ENCODE measurements around the gene RNF186.
"Not testable (repeated sequence)": the region's sequence is repeated elsewhere in the genome, so short reads cannot be mapped to it uniquely, and the experiment has no call there.

RNF186 gene, protein sequence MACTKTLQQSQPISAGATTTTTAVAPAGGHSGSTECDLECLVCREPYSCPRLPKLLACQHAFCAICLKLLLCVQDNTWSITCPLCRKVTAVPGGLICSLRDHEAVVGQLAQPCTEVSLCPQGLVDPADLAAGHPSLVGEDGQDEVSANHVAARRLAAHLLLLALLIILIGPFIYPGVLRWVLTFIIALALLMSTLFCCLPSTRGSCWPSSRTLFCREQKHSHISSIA

DNA sequence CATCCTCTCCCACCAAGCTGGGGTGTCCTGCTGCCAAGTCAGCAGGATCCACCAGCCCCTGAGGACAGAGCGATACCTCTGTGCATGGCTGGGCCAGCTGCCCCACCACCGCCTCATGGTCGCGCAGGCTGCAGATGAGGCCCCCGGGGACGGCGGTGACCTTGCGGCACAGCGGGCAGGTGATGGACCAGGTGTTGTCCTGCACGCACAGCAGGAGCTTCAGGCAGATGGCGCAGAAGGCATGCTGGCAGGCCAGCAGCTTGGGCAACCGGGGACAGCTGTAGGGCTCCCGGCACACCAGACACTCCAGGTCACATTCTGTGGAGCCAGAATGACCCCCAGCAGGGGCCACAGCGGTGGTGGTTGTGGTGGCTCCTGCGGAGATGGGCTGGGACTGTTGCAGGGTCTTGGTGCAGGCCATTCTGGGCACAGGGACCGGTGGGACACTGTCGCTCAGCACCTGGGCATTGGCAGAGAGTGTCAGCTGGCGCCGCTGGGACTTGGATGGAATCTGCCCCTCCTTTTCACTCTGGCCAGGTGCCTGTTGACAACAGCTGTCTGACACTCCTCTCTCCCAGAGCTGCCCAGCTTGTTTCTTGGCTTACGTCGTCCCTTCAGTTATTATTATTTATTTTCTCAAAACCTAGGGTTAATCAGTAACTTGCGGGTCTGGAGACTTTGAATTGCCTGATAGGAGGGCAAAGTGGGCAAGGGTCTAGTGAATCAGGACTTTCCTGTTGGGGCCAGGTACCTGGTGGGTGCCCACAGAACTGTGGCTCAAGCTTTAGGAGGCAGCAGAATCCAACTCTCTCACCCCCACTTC lies at the start of gene RNF186:
RNF186 (minus strand) TSS at position 603 of the 823 bp plus-strand sequence; CDS start at position 421, 182 bp downstream.
- no peak for DNase-seq (ENCODE audit: low read depth in 2 of 2)

DNA sequence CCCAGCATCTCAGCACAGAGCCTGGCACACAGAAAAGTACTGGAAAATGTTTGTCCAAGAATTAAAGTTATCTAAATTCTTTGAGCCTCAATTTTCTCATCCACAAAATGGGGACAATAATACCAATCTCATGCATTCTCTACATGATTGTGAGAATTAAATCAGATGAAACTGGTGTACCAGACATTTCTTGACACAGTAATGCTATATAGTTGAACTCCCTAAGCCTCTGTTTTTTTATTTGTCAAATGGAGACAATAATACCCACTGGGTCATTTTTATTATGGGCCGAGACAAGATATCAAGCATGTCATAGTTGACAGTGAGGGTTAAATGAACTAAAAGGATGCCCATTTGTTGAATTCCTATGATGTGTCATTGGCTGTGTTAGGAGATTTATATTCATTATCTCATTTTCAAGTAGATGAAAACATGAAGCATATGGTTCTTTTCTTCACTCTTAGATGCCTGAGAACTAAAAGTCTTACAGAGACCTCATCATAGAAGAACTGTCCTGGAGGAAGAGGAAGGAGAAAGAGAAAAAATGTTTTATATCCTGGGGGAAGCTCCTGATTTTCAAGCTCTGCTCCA lies 49.6 kb upstream of the RNF186 start:
- DNase-seq (ENCODE audit: low read depth in 2 of 2) = no peak

DNA sequence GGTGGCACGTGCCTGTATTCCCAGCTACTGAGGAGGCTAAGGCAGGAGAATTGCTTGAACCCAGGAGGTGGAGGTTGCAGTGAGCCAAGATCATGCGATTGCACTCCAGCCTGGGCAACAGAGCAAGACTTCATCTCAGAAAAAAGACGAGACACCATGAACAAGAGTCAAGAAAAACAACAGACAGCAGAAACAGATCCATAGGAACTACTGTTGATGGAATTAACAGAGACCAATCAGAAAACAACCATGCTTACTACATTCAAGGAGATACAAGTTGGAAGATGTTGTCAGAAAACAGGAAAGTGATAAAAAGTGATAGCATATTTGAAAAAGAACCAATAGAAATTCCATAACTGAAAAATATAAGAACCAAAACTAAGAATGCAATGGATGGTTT lies 47.9 kb upstream of the RNF186 start:
- DNase-seq (ENCODE audit: low read depth in 2 of 2) = no peak

DNA sequence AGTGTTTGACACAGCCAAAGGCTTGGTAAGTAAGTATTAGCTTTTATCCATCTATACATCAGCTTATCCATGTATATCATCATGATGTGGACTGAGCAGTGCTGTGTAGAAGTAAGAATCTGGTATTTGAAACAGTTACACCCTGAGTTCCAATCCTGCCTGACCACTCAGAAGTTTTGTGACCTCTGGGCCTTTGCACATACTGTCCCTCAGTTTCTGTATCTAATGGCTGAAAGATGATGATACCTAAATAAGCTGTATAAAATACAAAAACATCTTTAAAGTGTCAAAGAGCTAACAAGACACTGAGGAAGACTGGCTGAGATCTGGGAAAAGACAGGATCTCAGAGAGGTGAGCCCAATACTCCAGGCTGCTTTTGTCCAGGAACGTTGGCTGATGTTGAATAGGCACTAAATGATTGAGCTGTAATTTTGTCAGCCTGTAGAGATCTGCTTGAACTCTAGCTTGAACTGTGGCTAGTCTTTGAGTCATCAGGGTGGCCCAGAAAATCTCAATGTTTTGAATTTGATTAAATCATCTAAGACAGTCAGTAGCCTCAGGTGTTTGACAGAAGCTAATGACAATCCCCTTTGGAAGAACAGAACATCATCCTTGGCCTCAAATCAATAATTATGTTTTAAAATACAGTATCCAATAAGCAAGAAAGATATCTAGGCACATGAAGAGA lies 46.9 kb upstream of the RNF186 start:
- DNase-seq (ENCODE audit: low read depth in 2 of 2) = no peak

DNA sequence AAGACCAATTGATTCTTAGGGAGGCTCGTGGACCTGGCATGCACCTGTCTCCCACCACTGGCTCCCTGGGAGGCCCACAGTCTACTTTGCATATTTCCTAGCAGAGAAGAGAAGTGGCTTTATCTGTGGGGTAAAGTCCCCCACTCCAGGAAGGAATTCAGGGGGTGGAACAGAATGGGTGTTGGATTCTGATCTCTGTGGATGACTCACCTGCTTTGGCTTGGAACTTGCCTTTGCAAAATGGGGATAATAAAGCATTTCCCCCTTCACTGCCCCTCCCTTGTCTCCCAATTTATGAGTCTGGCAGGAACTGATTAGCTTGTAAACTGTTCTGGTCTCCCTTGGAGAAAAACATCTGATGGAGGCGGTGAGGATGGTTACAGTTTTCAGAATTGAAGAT lies 46.0 kb upstream of the RNF186 start:
- no peak for DNase-seq (ENCODE audit: low read depth in 2 of 2)

DNA sequence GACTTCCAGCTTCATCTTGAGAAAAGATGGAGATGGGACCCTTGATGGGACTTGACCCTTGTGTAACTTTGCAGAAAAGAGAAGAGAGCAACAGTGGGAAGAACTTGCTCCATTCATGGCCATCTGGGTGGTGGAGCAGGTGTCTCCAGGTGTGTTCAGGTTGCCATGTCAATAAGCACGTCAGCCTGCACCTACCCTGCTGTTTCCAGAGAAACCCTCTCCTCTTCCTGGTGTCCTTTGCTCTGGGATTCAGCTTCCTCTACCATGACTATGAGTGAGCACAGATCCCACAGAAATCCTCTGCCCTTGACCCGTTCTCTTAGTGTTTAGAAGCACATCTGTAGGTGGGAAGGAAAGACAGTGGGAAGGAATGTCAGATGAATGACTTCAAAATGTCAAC lies 45.3 kb upstream of the RNF186 start:
- DNase-seq (ENCODE audit: low read depth in 2 of 2) = no peak

DNA sequence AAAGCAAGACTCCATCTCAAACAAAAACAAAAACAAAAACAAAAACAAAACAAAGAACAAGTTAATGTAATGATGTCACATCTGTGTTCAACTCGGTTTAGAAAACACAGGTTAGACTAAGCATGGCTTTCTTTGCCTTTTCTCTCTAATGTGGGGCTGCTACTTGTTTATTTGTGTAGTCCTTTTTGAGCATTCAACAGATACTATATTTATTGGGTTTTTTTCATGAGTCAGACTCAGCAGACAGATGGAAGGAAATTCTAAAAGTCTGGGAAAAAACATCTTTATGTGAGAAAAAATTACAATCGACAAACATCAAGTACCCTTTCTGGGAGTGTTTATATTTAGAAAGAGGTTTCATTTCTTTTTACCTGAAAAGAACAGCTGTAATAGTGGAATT lies 44.8 kb upstream of the RNF186 start:
- DNase-seq (ENCODE audit: low read depth in 2 of 2) = no peak

DNA sequence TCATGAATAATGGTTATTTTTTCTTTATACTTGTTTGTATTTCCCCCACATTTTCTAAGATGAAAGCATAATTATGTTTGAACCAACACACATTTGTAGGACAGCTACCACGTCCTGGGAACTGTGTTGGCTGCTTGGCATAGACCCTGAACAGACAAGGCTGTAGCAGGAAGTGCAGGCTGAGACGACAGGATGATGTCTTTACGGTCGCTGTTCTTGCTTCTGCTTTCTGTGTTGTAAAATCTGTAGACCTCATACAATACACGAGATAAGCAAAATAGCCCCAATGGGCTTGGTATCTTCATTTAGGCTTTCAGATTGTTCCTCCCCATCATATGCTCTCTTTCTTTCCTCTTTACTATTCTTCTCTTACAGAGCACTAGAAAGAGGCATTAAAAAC lies 43.8 kb upstream of the RNF186 start:
- no peak for DNase-seq (ENCODE audit: low read depth in 2 of 2)

DNA sequence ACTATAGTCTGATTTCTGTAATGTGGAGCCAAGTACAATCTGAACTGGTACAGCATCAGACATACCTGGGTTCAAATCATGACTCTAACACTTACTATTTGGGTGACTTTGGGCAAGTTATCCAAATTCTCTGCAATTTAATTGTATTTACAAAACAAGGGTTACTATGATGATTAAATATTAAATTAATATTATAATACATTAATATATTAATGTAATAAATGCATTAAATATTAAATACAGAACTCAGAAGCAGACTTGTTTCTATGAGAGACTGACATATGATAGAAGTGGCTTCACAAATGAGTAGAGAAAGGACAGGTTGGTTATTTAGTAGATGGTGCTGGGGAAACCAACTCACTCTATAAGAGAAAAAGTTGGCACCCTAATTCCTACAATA lies 39.8 kb upstream of the RNF186 start:
- DNase-seq (ENCODE audit: low read depth in 2 of 2) = no peak

DNA sequence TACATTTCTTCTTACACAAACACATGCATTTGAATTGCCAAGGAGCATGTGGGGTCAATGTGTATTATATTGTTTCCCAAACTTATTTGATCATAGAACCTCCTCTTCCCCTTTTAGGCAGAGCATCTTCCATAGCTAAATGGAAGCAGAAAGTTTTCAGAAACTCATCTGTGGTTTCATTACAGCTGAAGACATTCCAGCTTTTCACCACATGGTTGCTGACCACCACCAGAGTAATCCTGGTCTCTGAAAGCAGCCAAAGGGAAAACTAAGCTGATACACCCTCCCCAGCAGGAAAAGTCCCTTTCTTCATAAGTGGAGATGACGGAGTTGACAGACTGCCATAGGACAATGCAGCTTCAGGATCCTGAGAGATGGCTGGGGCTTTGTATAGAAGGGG lies 37.0 kb upstream of the RNF186 start:
- no peak for DNase-seq (ENCODE audit: low read depth in 2 of 2)

DNA sequence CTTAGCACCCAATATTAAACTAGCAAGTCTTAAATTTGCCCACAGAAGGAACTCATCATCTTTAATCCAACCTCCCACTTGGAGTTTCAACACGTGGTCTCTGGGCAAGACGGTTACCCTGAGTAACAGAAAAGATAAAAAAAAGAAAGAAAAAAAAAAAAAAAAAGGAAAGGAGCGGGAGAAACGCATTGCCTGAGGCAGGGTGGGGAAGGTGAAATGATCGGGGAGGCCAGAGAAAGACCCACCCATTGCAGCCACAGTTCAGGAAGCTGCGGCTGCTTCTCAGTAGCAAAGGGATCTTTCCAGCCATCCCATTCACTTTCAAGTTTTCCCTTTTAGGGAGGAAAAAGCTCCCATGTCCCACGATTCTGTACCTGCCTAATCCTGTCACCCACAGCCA lies 35.1 kb upstream of the RNF186 start:
- no peak for DNase-seq (ENCODE audit: low read depth in 2 of 2)

DNA sequence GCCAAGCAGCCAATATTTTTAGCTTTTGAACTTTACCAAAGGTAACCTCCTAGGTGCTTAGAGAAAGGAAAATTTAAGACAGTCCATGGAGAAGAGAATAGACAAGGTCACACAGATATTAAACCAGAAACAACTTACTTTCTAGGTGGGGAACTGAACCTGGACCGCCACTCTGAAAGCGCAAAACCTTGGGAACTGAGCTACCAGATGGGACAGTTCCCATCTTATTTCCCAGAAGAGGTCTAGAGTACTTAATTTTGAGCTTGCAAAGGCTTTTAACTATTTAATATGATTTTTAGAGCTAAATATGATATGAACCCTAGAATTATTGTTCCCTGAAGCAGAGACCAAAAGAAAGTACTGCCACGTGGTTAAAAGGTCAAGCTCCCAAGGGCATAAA lies 34.2 kb upstream of the RNF186 start:
- not testable (repeated sequence) for DNase-seq (ENCODE audit: low read depth in 2 of 2)

DNA sequence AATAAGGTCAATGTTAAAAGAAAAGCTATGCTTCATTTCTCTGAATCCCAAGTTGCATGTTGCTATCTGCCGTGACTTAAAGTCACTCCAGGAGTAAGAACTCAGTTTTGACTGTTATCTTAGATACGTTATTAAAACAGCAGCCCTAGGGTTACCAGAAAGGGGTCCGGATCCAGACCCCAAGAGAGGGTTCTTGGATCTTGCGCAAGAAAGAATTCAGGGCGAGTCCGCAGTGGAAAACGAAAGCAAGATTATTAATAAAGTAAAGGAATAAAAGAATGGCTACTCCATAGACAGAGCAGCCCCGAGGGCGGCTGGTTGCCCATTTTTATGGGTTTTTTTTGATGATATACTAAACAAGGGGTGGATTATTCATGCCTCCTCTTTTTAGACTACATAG lies 32.3 kb upstream of the RNF186 start:
- DNase-seq (ENCODE audit: low read depth in 2 of 2) = not testable (repeated sequence)

DNA sequence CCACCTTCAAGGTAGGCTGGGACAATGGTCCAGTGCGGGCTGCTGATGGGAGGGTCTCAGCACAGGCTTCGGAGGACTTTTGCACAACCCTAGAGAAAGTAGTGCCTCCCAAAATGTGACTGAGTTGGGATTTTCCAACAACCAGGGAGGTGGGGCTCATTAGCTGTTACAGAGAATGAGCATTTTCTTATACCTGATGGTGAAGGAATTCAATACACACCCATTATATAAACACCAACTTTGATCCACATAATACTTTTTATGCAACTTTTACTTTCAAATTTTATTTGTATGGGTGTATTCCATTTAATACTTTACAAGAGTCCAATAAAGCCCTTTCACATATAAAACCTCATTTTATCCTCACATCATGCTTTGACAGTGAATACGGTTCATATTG lies 31.3 kb upstream of the RNF186 start:
- no peak for DNase-seq (ENCODE audit: low read depth in 2 of 2)

DNA sequence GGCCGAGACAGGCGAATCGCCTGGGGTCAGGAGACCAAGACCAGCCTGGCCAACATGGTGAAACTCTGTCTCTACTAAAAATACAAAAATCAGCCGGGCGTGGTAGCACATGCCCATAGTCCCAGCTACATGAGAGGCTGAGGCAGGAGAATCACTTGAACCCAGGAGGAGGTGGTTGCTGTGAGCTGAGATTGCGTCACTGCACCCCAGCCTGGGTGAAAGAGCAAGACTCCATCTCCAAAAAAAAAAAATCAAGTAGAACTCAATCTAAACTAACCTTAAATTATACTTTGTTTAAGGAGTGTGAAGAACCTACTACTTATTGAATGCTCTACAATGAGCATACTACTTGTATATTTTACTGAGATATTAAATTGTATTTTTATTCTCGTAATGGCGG lies 30.5 kb upstream of the RNF186 start:
- DNase-seq (ENCODE audit: low read depth in 2 of 2) = no peak

DNA sequence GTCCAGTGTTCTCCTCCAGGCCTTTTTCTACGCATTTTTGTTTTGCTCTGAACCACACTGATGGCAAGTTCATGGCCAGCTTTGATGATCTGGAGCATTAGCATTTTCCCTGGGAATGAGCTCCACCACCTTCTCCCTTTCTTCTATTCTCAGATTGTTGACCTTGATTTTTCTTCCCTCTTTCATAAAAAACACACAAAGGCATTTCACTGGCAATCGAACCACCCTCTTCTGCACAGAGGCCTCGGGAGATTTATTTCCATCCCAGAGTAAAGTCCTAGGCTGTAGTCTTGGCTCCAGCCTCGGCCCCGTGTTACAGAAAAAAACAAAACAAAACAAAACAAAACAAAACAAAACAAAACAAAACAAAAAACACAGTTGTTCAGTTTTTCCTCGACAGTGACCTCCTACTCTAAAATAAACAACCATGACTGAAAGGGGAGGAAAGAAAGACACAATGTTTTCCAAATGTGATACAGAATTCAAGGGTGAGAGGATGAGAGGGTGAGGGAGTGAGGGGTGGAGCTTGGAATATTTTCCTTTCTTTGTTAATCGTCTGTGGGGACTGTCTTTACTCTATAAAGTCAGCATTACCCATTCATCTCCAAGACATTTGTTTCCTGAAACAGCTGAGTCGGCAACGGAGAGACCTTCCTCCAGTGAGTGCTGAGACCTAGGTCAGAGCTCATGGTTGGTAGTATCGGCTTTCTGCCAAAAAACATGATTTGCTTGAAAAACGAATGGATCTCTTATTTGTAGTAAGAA lies 29.8 kb upstream of the RNF186 start:
- no peak for DNase-seq (ENCODE audit: low read depth in 2 of 2)

DNA sequence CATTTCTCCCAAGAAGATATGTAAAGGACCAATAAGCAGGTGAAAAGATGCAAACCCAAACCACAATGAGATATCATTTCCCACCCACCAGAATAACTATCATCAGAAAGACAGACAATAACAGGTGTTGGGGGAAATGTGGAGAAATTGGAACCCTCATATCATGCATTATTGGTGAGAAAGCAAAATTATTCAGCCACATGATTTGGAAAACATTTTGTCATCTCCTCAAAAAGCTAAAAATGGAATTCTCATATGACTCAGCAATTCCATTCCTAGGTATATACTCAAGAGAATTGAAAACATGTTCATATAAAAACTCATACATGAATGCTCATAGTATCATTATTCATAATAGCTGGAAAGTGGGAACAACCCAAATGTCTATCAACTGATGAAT lies 25.1 kb upstream of the RNF186 start:
- DNase-seq (ENCODE audit: low read depth in 2 of 2) = no peak

DNA sequence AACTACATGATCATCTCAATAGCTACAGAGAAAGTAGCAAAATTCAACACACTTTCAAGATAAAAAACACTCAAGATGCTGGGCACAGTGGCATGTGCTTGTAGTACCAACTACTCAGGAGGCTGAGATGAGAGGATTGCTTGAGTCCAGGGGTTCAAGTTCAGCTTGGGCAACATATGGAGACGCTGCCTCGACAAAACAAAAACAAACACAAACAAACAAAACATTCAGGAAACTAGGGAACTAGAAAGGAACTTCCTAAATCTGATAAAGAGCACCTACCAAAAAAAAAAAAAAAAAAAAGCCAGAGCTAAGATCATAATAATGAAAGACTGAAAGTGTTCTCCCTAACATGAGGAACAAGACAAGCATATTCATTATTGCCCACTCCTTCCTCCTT lies 22.8 kb upstream of the RNF186 start:
- no peak for DNase-seq (ENCODE audit: low read depth in 2 of 2)

DNA sequence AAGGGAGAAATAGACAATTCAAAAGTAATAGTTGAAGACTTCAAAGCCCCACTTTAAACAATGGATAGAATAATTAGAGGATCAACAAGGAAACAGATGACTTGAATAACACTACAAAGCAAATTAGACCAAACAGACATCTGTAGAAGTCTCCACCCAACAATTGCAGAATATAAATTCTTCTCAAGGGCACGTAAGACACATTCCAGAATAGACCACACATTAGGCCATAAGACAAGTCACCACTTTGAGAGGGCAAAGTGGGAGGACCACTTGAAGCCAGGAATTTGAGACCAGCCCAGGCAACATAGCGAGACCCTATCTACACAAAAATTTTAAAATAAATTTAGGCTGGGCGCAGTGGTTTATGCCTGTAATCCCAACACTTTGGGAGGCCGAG lies 20.5 kb upstream of the RNF186 start:
- DNase-seq (ENCODE audit: low read depth in 2 of 2) = no peak

DNA sequence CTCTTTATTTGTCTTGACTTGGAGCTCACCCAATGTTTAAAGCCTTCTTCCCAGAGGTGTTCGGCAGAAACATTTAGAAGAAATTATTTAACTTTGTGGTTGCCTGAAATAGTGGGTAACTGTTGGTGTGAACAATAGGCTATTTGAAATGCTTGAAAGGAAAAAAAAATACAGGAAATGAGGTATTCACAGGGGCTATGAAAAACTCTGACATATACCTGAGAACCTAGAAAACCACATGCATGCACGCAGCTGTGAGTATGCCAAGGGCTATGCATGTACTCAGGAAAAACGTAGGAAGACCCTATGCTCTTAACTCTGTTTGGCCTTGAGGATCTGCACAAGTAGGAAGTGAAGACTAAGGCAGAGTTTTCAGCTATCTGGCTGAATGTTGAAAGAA lies 16.4 kb upstream of the RNF186 start:
- no peak for DNase-seq (ENCODE audit: low read depth in 2 of 2)

DNA sequence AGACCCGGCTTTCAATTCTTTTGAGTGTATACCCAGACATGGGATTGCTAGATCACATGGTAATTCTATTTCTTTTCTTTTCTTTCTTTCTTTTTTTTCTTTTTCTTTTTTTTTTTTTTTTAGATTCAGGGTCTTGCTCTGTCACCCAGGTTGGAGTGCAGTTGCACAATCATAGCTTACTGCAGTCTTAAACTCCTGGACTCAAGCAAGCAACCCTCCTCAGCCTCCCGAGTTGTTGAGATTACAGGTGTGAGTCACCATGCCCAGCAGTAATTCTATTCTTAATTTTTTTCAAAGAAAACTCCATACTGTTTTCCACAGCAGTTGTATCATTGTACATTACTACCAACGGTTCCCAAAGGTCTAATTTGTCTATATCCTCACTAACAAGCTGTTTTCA lies 13.5 kb upstream of the RNF186 start:
- no peak for DNase-seq (ENCODE audit: low read depth in 2 of 2)

DNA sequence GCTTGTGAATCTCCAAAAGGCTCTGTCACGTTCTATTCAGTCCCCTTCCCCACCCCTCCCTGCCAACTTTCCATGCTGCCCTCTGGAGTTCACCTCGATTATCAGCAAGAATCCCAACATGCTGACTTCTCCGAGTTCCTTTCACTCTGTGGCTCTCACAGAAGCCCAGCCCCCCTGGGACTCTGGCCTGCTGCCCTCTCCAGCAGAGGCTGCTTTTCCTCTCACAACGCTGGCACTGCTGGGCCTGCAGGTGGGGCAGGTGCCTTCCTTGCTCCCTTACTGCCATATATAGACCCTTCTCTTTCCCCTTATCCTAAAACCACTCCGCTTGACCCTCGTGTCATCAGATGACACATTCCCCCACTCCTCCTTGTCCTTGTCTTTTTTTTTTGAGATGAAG lies 10.2 kb upstream of the RNF186 start:
- DNase-seq (ENCODE audit: low read depth in 2 of 2) = no peak

All from stimulated activated CD4-positive, alpha-beta T cell treated with anti-CD3 and anti-CD28 coated beads, Interleukin-4, amount 100 ng/mL, for 48 hours (primary cell).